Epithelial cell of proximal tubule (primary cell): ENCODE measurements around the gene LRIG2. TPM values are rescaled to one million over a fixed set of nuclear protein-coding genes. Genes with fewer than 3 reads are reported as not detected.
"Not testable (repeated sequence)": the region's sequence is repeated elsewhere in the genome, so short reads cannot be mapped to it uniquely, and the experiment has no call there.

Experiments used
- DNase-seq: peaks from one replicate; pipeline ENCODE4 v3.0.0-alpha.2; 2011; ENCODE audit warnings: low read depth
- H3K4me3 ChIP-seq: 2 replicates; pipeline ENCODE4 v1.5.1; 2011; ENCODE audit warnings: low read depth, mild to moderate bottlenecking, low read length
- CTCF ChIP-seq: conservative IDR thresholded peaks from 2 replicates; pipeline ENCODE4 v1.5.1; 2012; ENCODE audit warnings: low read depth, mild to moderate bottlenecking, low read length
- total RNA-seq: library from RNA; depleted of rRNA; stranded (reverse); fragments of >200 nt; gene quantifications from 2 replicates; pipeline ENCODE4 v1.2.3, GENCODE V29; 2015

Gene LRIG2
- total RNA-seq, 1 donor from 2014 or later: 3.9 TPM

GRCh38 chr1:113147073-113147625 is 74.2 kb downstream of the LRIG2 start:
- no peak overlapping the region for H3K4me3 ChIP-seq
- DNase-seq: no peak
- no peak for TF ChIP-seq CTCF

GRCh38 chr1:113147826-113148225 is 74.8 kb downstream of the LRIG2 start:
- DNase-seq: no peak
- TF ChIP-seq CTCF: no peak
- no peak overlapping the region for H3K4me3 ChIP-seq

- not testable (repeated sequence) for H3K4me3 ChIP-seq, DNase-seq
These were observed 77.5 kb downstream of the LRIG2 start for GRCh38 chr1:113150494-113150893.

- H3K4me3 ChIP-seq: no peak overlapping the region
- TF ChIP-seq CTCF: no peak
- no peak for DNase-seq
These were observed 80.3 kb downstream of the LRIG2 start for GRCh38 chr1:113153116-113153803.

- no peak overlapping the region for H3K4me3 ChIP-seq
- DNase-seq: no peak
These were observed 83.4 kb downstream of the LRIG2 start for GRCh38 chr1:113156368-113156767.

GRCh38 chr1:113158743-113159142 is 85.7 kb downstream of the LRIG2 start:
- not testable (repeated sequence) for DNase-seq, H3K4me3 ChIP-seq

More at GRCh38 chr1:113156368-113156767, 83.4 kb downstream of the LRIG2 start:
- TF ChIP-seq CTCF: no peak

GRCh38 chr1:113166473-113166872 is 93.5 kb downstream of the LRIG2 start:
- H3K4me3 ChIP-seq: no peak overlapping the region
- no peak for DNase-seq
- TF ChIP-seq CTCF: no peak

- no peak for TF ChIP-seq CTCF
- H3K4me3 ChIP-seq: no peak overlapping the region
- DNase-seq: no peak
These were observed 95.9 kb downstream of the LRIG2 start for GRCh38 chr1:113168946-113169345.
